ENCODE results near the gene ITPA. TPM values are rescaled to one million over a fixed set of nuclear protein-coding genes. Genes with fewer than 3 reads are reported as not detected.
A peak's percentile ranks its signal among the peaks of the same experiment; 100 is the strongest.
"Not testable (repeated sequence)": the region's sequence is repeated elsewhere in the genome, so short reads cannot be mapped to it uniquely, and the experiment has no call there.

The ITPA gene
- total RNA-seq, 2 donors from 2014 or later: 45.0 to 85.6 TPM

DNA sequence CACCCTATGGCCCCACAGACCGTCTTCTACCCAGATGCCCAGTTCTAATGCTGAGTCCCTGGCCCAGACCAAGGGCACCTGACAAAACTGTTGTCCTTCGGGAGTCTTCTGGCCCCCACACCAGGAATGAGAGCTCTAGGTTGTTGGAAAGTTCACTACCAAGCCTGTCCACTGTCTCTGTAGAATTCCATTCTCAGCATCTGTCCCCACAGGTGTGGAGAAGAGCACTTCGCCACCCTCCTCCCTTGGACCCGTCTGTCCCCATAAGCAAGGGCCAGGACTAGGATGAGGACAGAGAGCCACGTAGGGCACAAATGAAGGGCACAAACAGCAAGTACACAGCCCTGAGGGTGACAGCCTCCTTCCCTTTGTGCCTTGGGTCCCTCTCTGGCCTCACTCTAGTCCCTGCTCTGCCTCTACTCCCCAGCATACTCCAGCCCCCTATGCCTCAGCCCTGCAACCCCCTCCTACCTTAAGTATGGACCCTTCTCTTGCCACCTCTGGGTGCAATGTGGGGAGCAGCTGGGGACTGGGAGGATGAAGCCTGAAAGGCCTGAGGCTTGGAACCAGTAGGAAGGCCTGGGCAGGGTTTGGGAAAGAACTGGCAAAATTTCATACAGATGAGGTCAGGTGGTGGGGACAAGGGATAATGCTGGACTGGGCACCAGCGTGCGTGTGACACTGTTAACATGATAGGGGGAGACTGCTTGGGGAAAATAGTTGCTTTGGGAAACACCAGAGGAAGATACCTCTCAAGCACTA, 40.3 kb upstream of the ITPA start:
- no peaks in the 10 kb centered on the region for H3K9me3 Mint-ChIP-seq
- ATAC-seq (replicated peaks): no peak
- H3K27me3 Mint-ChIP-seq: peaks cover 11% of the 10 kb centered on the region
- no peaks in the 10 kb centered on the region for H3K4me1 Mint-ChIP-seq
- no peak overlapping the region for H3K4me3 Mint-ChIP-seq
- no peaks in the 10 kb centered on the region for H3K36me3 Mint-ChIP-seq (ENCODE audit: low read depth)
- no peak overlapping the region for H3K27ac Mint-ChIP-seq

DNA sequence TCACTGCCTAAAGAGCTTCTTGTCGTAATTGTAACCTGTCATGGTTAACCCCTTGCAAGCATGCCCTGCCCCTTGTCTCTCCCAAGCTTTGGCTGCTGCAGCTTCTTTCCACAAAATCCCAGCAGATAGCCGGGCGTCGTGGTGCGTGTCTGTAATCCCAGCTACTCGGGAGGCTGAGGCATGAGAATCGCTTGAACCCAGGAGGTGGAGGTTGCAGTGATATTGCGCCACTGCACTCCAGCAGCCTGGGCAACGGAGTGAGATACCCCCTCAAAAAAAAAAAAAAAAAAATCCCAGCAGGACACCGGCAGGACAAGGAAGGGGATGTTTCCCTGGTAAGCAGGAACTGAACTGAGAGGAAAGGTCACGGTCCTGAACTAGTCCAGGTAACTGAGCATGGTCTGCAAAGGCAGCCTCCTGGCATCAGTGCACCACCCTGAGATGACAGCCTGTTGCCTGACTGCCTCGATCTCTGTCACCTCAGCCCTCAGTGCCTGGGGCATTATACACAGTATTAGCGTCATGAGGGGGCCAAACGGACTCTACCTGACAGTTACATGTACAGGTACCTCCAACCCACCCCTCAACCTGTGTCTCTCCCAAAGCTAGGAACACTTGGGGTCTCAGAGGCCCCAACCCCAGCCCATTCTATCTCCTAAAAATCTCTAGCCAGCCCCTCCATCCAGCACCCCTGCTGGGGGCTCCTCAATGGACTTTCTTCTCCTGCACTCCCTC, 37.7 kb upstream of the ITPA start:
- no peaks in the 10 kb centered on the region for H3K9me3 Mint-ChIP-seq
- H3K27me3 Mint-ChIP-seq: peaks cover 22% of the 10 kb centered on the region
- no peak overlapping the region for H3K27ac Mint-ChIP-seq
- no peaks in the 10 kb centered on the region for H3K36me3 Mint-ChIP-seq (ENCODE audit: low read depth)
- H3K4me1 Mint-ChIP-seq: no peaks in the 10 kb centered on the region
- no peak for ATAC-seq (replicated peaks)
- H3K4me3 Mint-ChIP-seq: peak overlapping the region; percentile 70

DNA sequence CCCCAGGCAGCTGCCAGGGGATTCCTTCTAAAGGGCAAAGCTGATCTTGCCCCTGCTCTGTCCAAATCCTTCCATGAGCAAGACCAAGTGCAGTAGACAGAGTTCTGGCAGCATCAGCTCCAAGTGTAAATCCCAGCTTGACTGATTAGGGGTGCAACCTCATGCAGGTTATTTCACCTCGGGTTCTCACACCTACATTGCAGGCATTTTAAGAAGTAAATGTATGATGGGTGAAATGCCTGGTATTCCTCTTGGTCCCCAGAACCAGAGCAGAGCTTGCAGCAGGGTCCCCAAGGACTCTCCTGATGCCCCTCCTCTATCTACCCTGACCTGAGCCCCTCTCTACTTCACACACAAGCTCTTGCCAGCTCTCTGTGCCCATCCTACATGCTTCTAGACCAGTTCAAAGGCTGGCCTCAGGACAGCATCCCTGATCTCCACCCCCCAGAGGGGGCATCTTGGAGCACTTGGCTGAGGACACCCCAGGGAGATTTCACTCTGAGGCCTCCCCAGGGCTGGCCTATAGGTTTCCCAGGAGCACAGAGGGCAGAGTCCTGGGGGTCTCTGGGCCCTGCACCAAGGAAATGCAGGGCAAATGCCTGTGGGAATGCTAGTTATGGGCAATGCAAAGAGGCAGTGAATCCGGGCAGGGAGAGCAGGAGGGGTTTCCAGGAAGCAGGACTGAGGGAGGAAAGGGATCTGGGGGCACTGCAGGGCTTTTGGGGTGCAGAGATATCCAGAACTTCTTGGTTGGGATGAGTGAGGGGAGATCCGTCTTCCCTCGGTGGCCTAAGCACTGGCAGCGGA, 37.0 kb upstream of the ITPA start:
- Mint-ChIP-seq H3K9me3 (no peaks in the 10 kb centered on the region), H3K27me3 (peaks cover 22% of the 10 kb centered on the region), H3K27ac (peak overlapping the region; percentile 33), H3K36me3 (ENCODE audit: low read depth) (no peaks in the 10 kb centered on the region), H3K4me3 (peak overlapping the region; percentile 70), H3K4me1 (no peaks in the 10 kb centered on the region)
- no peak for ATAC-seq (replicated peaks)

DNA sequence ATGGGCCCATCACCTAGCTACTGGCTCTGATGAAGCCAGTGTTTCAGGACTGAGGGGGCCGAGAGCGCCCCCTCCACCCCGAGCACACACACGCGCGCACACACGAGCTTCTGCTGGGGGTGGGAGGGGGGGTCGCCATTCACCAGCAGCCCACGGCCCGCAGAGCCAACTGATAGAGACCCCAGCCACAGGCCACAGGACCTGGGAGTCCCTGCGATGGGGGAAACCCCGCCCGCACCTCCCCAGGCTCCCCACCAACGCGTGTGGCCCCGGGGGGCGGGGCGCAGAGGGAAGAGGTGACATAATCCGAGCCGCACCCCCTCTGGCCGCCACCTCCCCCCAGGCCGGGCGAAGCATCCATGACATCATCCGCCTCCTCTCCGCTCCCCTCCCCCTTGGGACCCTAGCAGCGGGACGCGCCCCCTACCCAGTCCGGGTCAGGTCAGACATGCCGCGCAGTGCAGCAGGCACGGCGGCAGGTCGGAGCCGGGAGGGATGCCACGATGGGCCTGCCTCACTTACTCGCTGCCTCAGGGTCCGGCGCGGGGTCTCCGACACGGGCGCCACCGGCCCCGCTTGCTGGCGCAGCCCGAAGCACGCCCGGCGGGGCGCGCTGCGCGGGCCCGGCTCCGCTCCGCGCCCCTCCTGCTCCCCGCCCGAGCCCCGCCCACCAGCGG, 36.2 kb upstream of the ITPA start, which contains the start of gene LZTS3:
Gene LZTS3, minus strand, starts transcription at position 617 of the 677 bp plus-strand sequence. CDS start 6,386 bp downstream, outside the sequence.
- peaks cover 22% of the 10 kb centered on the region for H3K27me3 Mint-ChIP-seq
- H3K27ac Mint-ChIP-seq: peak within 1 kb of the TSS; percentile 33
- ATAC-seq (replicated peaks): peak; percentile 76
- H3K4me3 Mint-ChIP-seq: peak within 1 kb of the TSS; percentile 78
- no peaks in the 10 kb centered on the region for H3K9me3 Mint-ChIP-seq
- H3K4me1 Mint-ChIP-seq: no peaks in the 10 kb centered on the region
- H3K36me3 Mint-ChIP-seq (ENCODE audit: low read depth): no peaks in the 10 kb centered on the region

DNA sequence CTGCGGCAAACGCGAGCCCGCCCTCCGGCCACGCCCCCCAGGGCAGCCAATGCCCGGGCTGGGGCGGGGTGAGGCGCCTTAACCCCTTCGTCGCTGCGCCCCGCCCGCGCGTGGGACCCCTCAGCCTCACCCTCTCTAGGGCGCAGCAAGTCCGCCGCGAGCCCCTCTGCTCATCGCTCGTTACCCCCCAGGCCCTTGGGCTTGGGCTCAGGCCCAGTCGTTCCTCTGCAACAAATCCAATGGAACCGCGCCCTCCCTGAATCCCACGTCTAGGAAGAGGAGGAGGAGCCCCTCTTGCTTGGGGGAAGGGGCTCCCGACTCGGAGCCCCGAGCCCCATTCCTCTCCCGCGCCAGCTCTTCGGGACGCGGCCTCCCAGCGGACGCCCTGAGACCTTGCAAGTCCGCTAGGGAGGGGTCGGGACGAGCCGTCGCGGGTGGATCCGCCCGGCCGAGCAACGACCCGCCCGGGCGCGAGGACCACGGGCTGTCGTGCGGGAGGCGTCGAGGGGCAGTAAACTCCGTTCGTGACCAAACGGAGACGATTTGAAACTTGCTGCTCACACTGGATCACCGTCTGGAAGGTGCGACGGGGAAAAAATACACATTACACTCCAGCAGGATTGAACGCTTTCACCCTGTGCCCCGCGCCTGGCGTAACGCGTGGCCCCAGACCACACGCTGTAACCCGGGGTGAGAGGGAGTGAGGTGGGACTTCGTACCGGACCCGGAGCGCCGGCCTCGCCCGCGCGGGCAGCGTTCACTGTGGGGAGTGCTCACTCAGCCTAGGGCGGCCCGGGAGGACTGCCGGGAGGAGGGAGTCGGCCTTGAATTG, 35.5 kb upstream of the ITPA start:
- Mint-ChIP-seq H3K4me1 (no peaks in the 10 kb centered on the region), H3K4me3 (peak overlapping the region; percentile 78), H3K36me3 (ENCODE audit: low read depth) (no peaks in the 10 kb centered on the region), H3K9me3 (no peaks in the 10 kb centered on the region), H3K27ac (peak overlapping the region; percentile 25), H3K27me3 (peaks cover 16% of the 10 kb centered on the region)
- ATAC-seq (replicated peaks): peak; percentile 95

DNA sequence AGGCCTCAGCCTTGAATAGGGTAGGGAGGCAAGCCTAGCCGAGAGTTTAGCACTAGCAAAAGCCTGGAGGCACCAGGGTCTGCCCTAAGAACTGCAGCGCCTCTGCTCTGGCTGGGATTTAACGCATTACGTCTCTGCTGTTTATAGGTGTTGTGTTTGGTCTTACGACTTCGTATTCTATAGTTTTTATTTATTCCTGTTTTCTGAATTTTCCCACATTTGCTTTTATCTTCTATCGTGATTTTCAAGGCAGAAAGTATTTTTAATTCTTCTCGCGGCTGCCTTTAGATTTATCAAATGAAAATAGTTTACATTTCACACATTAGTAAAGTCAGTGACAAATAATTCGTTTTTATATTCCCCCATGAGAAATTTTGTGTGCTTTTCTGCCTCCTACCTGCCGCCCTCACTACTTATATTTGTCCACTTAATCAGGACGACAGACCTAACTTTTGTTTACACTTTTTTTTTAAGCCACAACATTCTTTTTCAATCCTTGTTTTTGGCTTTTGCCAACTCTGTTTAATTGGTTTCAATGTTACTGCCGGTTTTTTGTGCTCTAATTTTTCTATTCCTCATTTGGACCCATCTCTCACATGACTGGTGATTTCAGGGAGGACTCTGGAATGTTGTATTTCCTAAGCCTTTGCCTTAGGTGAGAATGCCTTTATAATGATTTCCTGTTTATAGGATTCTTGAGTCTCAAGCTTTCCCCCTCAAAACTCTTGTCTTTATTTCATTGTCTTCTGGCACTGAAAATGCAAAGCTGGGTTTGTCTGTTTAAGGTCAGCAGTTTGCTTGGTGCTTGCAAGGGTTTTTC, 34.6 kb upstream of the ITPA start:
- Mint-ChIP-seq H3K36me3 (ENCODE audit: low read depth) (no peaks in the 10 kb centered on the region), H3K27me3 (peaks cover 10% of the 10 kb centered on the region), H3K4me3 (peak overlapping the region; percentile 78), H3K9me3 (no peaks in the 10 kb centered on the region), H3K27ac (peak overlapping the region; percentile 25), H3K4me1 (no peaks in the 10 kb centered on the region)
- no peak for ATAC-seq (replicated peaks)

DNA sequence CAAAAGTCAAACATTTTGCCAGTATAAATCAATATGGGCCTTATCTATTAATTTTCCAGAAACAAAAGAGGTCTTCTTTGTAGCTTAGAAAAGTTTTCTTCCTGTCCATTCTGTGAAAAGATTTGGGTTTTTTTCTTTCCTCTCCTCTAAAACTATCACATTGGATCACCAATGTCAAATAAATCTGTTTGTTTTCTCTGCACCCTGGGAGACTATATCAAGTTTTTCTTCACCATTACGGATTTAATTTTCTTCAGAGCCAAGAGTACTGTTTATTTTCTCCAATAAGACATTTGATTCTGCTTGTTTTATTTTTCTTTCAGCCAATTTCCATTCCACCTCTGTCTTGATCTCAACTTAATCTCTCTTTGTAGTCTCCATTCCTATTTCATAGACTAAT, 34.0 kb upstream of the ITPA start:
- peaks cover 10% of the 10 kb centered on the region for H3K27me3 Mint-ChIP-seq
- H3K4me1 Mint-ChIP-seq: no peaks in the 10 kb centered on the region
- no peaks in the 10 kb centered on the region for H3K9me3 Mint-ChIP-seq
- peak overlapping the region; percentile 78 for H3K4me3 Mint-ChIP-seq
- ATAC-seq (replicated peaks): no peak
- no peak overlapping the region for H3K27ac Mint-ChIP-seq
- no peaks in the 10 kb centered on the region for H3K36me3 Mint-ChIP-seq (ENCODE audit: low read depth)

DNA sequence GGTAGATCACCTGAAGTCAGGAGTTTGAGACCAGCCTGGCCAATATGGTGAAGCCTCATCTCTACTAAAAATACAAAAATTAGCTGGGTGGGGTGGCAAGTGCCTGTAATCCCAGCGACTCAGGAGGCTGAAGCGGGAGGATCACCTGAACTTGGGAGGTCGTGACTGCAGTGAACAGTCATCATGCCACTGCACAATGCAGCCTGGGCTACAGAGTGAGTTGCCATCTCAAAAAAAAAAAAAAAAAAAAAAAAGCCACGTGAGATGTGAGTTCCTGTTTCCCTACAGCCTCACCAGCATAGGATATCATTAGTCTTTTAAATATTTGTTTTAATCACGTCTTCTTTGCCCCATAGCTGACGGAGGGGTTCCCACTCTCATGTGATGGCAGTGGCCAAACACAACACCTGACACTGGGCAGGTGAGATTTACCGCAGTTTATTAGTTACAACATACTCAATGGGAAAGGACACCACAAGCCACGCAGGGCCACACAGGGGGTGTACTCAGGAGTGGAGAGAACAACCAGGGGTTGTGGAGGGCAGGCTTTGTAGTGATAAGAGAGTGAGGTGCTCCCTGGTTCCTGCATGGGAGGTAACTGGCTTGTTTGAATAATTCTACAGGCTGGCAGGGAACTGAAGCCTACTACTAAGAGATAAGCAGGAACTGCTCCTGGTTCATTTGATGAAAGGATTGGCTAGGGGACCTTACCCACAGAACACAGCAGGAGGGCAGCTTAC, 31.4 kb upstream of the ITPA start:
- Mint-ChIP-seq H3K4me3 (no peak overlapping the region), H3K27me3 (peaks cover 10% of the 10 kb centered on the region), H3K27ac (no peak overlapping the region), H3K36me3 (ENCODE audit: low read depth) (no peaks in the 10 kb centered on the region), H3K9me3 (no peaks in the 10 kb centered on the region), H3K4me1 (no peaks in the 10 kb centered on the region)
- no peak for ATAC-seq (replicated peaks)

DNA sequence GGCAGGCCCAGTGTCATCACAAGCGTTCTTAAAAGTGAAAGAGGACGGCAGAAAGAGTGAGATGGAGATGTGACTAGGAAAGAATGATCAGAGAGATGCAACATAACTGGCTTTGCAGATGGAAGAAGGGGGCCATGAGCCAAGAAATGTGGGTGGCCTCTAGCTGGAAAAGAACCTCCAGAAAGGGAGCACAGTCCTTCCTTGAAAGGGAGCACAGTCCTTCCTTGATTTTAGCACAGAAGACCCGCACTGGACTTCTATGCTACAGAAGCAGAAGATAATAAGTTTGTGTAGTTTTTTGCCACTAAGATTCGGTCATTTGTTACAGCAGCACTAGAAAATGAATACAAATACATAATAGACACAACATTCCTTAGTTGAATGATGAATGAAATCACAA, 29.0 kb upstream of the ITPA start:
- Mint-ChIP-seq H3K4me1 (no peaks in the 10 kb centered on the region), H3K4me3 (no peak overlapping the region), H3K27ac (no peak overlapping the region), H3K36me3 (ENCODE audit: low read depth) (no peaks in the 10 kb centered on the region), H3K9me3 (no peaks in the 10 kb centered on the region), H3K27me3 (peaks cover 3% of the 10 kb centered on the region)
- ATAC-seq (replicated peaks): no peak

DNA sequence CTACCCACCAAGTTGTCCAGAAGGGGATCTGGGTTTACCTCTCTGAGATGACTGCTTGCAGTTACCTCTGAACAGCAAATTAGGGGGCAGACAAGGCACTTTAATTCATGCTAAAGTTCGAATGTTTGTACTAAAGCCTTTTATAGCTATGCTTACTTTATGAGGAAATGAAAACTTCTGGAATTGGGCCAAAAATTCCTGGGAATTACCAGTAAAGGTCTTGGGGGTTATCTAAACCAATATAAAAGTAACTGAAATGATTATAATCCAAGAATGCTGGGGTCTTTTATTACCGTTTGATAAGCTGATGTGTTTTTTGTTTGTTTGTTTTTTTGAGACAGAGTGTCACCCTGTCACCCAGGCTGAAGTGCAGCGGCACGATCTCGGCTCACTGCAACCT, 28.0 kb upstream of the ITPA start:
- no peaks in the 10 kb centered on the region for H3K9me3 Mint-ChIP-seq
- no peaks in the 10 kb centered on the region for H3K36me3 Mint-ChIP-seq (ENCODE audit: low read depth)
- H3K27me3 Mint-ChIP-seq: no peaks in the 10 kb centered on the region
- H3K4me1 Mint-ChIP-seq: no peaks in the 10 kb centered on the region
- no peak for ATAC-seq (replicated peaks)
- H3K4me3 Mint-ChIP-seq: no peak overlapping the region
- H3K27ac Mint-ChIP-seq: no peak overlapping the region

DNA sequence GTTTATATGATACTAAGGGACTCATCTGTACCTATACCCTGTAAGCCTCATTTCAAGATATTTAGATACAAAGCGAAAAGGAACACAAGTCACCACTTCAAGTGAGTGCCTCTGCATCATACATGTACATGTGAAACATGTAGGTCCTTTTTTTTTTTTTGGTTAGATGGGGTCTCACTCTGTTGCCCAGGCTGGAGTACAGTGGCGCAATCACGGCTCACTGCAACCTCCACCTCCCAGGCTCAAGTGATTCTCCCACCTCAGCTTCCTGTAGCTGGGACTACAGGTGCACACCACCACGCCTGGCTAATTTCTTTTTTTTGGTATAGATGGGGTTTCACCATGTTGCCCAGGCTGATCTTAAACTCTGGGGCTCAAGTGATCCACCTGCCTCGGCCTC, 26.9 kb upstream of the ITPA start:
- not testable (repeated sequence) for H3K4me3 Mint-ChIP-seq; H3K36me3 Mint-ChIP-seq (ENCODE audit: low read depth); H3K27ac Mint-ChIP-seq; ATAC-seq (replicated peaks); H3K9me3 Mint-ChIP-seq; H3K27me3 Mint-ChIP-seq; H3K4me1 Mint-ChIP-seq

DNA sequence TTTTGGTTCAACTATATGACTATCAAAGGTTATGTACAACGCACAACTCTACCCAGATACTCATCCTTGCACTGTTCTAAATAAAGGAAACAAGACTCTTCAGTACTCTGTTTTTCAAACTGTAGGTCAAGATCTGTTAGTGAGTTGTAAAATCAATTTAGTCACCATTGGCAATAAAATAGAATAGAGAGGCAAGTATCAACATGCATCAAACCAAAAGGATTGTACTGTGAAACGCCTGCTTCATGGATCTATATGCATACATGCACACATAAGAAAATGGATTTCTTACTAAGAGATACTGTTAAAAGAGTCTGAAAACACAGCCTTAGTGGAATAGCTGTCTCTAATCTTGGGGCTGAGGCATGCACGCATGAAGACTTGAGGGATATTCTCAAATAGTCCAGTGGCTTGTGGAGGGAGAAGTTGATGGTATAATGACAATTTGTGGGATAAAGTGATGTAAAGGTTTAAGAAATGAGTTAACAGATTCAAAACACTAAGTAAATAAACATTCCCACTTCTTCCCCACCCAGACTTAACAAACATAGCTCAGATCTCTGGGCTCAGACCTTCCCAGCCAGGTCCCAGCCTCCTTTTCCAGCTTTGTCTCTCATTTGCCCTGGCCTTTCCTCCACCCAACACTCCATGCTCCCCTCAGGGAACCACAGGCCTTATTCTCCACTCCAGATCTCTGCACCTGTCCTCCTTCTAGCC, 25.2 kb upstream of the ITPA start:
- Mint-ChIP-seq H3K27me3 (no peaks in the 10 kb centered on the region), H3K36me3 (ENCODE audit: low read depth) (peaks cover 3% of the 10 kb centered on the region), H3K4me3 (no peak overlapping the region), H3K4me1 (no peaks in the 10 kb centered on the region), H3K27ac (no peak overlapping the region), H3K9me3 (no peaks in the 10 kb centered on the region)
- ATAC-seq (replicated peaks): no peak

All from activated T-helper 17 cell treated with anti-CD3 and anti-CD28 coated beads, Interleukin-2, amount 50 U/mL, for 72 hours (primary cell).